IPS-20b (cell line): ENCODE measurements around the gene RARRES2.
"Not testable (repeated sequence)": the region's sequence is repeated elsewhere in the genome, so short reads cannot be mapped to it uniquely, and the experiment has no call there.

Source experiments
- H3K27ac ChIP-seq: one replicate; pipeline ENCODE4 v1.5.1; 2013; ENCODE audit warnings: low read length
- H3K27me3 ChIP-seq: 2 replicates; pipeline ENCODE4 v1.6.1; 2013; ENCODE audit warnings: mild to moderate bottlenecking, low read length, inconsistent platforms; ENCODE audit not compliant: insufficient read depth
- H3K36me3 ChIP-seq: 2 replicates; pipeline ENCODE4 v1.6.1; 2013; ENCODE audit warnings: low read depth, mild to moderate bottlenecking, inconsistent platforms, low read length, moderate library complexity; ENCODE audit not compliant: insufficient read depth
- H3K4me1 ChIP-seq: 2 replicates; pipeline ENCODE4 v1.6.1; 2013; ENCODE audit warnings: mild to moderate bottlenecking, control low read depth, inconsistent platforms, low read length, moderate library complexity; ENCODE audit not compliant: insufficient read depth
- H3K4me3 ChIP-seq: 2 replicates; pipeline ENCODE4 v1.5.1; 2013; ENCODE audit warnings: mild to moderate bottlenecking, low read length, inconsistent platforms
- H3K9ac ChIP-seq: 2 replicates; pipeline ENCODE4 v1.6.1; 2013; ENCODE audit warnings: low read depth, mild to moderate bottlenecking, inconsistent platforms, low read length, moderate library complexity
- H3K9me3 ChIP-seq: 2 replicates; pipeline ENCODE4 v1.6.1; 2013; ENCODE audit warnings: mild to moderate bottlenecking, low read depth, low read length, inconsistent platforms; ENCODE audit not compliant: insufficient read depth

The RARRES2 gene

GRCh38 chr7:150322833-150323681 lies 18.4 kb downstream of the RARRES2 start, which contains the start of the genes ACTR3C and LRRC61:
TSS of gene ACTR3C (minus strand) at chr7:150323545. CDS start at chr7:150295296, 28,249 bp downstream.
TSS of gene LRRC61 (plus strand) at chr7:150323355. CDS start at chr7:150336862, 13,507 bp downstream.
- Histone ChIP-seq H3K9ac (peak within 1 kb of the TSS; percentile 82), H3K9me3 (no peaks in the 10 kb centered on the region), H3K27me3 (no peaks in the 10 kb centered on the region), H3K27ac (peak within 1 kb of the TSS; percentile 79), H3K36me3 (peaks cover 34% of the 10 kb centered on the region), H3K4me3 (peak within 1 kb of the TSS; percentile 83), H3K4me1 (peaks cover 3% of the 10 kb centered on the region; the same call in 1 of the 2 replicates)

GRCh38 chr7:150322114-150322832 lies 19.2 kb downstream of the RARRES2 start:
- Histone ChIP-seq H3K36me3 (peaks cover 26% of the 10 kb centered on the region), H3K4me1 (peaks cover 9% of the 10 kb centered on the region; the same call in 1 of the 2 replicates), H3K27ac (no peak overlapping the region), H3K9me3 (no peaks in the 10 kb centered on the region), H3K27me3 (no peaks in the 10 kb centered on the region), H3K9ac (peak overlapping the region; percentile 82; the same call in 1 of the 2 replicates), H3K4me3 (peak overlapping the region; percentile 83)

DNA sequence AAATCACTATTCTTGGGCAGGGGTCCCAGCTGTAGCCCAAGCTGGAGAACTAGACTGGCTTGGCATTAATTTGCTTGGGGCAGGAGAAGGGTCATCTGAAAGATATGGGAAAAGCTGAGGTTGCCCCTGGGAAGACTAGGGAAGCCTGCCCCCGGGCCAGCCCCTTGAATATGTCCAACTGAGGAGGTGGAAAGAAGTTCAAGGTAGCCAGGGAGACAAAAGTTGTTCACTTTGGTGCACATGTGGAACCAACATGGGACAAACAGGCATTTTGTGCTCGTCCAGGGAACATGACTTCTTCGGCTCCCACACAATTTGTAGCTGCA lies 19.7 kb downstream of the RARRES2 start:
- Histone ChIP-seq H3K9ac (no peak overlapping the region), H3K27me3 (no peaks in the 10 kb centered on the region), H3K9me3 (no peaks in the 10 kb centered on the region), H3K36me3 (peaks cover 21% of the 10 kb centered on the region), H3K4me3 (no peak overlapping the region), H3K27ac (no peak overlapping the region), H3K4me1 (peaks cover 9% of the 10 kb centered on the region; the same call in 1 of the 2 replicates)

DNA sequence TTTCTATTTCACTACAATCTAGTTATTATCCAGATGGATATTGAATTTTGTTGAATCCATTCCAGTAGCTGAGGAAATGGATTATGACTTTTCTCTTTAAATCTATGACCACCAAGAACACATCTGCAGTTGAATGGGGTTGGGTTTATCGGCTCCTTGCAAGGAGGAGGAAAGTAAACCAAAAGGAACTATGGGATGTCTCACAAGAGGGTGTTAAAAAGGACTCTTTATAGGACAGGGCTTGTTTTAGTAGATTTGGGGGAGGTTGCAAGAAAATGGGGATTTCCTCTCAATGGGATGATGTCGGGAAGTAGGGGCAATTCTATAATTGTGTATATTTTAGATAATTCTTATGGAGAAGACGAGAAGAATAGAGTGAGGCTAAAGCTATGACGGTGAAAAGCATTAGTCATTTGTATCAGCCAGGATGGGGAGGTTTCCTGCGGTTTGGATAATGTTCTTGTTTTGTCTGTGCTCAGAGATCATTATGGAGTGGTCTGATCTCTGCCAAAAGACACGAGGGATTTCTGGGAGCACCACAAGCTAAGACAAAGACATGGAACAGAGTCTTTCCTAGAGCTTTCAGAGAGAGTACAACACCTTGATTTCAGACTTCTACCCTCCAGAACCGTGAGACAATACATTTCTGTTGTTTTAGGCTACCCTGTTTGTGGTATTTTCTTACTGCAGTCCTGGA lies 23.5 kb downstream of the RARRES2 start:
- Histone ChIP-seq H3K4me3 (no peak overlapping the region), H3K27ac (peak overlapping the region; percentile 17), H3K27me3 (no peaks in the 10 kb centered on the region), H3K36me3 (no peaks in the 10 kb centered on the region), H3K9ac (peak overlapping the region; percentile 3; the same call in 1 of the 2 replicates), H3K9me3 (no peaks in the 10 kb centered on the region), H3K4me1 (peaks cover 20% of the 10 kb centered on the region)

DNA sequence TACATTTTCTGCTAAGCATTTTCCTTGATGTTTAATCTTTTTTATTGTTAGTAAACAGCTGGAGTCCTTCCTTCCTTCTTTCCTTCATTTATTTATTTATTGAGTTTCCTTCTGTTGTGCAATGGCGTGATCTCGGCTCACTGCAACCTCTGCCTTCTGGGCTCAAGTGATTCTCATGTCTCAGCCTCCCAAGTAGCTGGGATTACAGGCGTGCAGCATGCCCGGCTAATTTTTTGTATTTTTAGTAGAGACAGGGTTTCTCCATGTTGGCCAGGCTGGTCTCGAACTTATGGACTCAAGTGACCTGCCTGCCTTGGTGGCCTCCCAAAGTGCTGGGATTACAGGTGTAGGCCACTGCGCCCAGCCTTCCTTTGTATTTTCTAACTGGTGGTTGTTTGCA lies 24.4 kb downstream of the RARRES2 start:
- not testable (repeated sequence) for H3K36me3 ChIP-seq, H3K27ac ChIP-seq, H3K27me3 ChIP-seq, H3K9ac ChIP-seq, H3K4me3 ChIP-seq, H3K9me3 ChIP-seq
- H3K4me1 ChIP-seq, result peaks cover 26% of the 10 kb centered on the region

- Histone ChIP-seq H3K9ac (no peak overlapping the region), H3K36me3 (no peaks in the 10 kb centered on the region), H3K27ac (no peak overlapping the region), H3K9me3 (no peaks in the 10 kb centered on the region), H3K27me3 (peaks cover 21% of the 10 kb centered on the region), H3K4me1 (peaks cover 30% of the 10 kb centered on the region), H3K4me3 (no peak overlapping the region)
These were observed 26.7 kb downstream of the RARRES2 start for GRCh38 chr7:150314639-150315239.

DNA sequence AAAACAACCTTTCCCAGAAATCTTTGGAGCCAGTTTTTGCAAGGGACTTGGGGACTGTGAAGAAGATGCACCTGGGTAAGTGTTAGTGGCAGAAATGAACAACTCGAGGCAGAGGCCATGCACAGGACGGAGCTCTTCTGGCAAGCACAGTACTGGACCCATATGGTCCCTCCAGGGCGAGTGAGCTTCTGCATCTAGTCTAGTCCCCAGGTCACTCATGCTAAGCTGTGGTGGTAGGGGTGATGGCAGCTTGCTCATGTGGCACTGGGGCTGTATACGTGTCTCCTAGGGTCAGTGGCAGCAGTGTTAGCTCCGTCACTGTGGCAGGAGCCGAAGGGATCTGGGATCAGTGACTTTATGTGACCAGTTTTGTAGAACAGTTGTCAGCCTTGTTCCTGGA lies 27.6 kb downstream of the RARRES2 start:
- H3K4me1 ChIP-seq, result peaks cover 30% of the 10 kb centered on the region
- no peak overlapping the region for H3K27ac ChIP-seq
- peaks cover 30% of the 10 kb centered on the region for H3K27me3 ChIP-seq
- no peaks in the 10 kb centered on the region for H3K36me3 ChIP-seq
- H3K4me3 ChIP-seq, result no peak overlapping the region
- peak overlapping the region; percentile 3; the same call in 1 of the 2 replicates for H3K9ac ChIP-seq
- no peaks in the 10 kb centered on the region for H3K9me3 ChIP-seq

DNA sequence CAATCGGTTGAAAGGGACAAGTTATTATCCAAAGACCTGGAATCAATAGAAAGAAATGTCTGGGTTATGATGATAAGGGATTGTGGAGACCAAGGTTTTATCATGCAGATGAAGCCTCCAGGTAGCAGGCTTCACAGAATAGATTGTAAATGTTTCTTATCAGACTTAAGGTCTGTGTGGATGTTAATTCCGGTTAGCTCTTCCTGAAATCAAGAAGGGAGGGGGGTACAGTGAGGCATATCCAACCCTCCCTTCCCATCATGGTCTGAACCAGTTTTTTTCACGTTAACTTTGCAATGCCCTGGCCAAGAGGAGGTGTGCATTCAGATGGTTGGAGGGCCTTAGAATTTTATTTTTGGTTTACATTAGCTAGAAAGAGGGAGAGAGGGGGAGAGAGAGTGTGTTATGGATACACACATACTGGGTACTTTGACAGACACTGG lies 28.0 kb downstream of the RARRES2 start:
- Histone ChIP-seq H3K4me1 (peaks cover 30% of the 10 kb centered on the region), H3K4me3 (no peak overlapping the region), H3K27ac (no peak overlapping the region), H3K9ac (0 out of 2 replicates have a peak overlapping the region, but pooled peaks have one; percentile 3), H3K9me3 (no peaks in the 10 kb centered on the region), H3K27me3 (peaks cover 35% of the 10 kb centered on the region), H3K36me3 (no peaks in the 10 kb centered on the region)

DNA sequence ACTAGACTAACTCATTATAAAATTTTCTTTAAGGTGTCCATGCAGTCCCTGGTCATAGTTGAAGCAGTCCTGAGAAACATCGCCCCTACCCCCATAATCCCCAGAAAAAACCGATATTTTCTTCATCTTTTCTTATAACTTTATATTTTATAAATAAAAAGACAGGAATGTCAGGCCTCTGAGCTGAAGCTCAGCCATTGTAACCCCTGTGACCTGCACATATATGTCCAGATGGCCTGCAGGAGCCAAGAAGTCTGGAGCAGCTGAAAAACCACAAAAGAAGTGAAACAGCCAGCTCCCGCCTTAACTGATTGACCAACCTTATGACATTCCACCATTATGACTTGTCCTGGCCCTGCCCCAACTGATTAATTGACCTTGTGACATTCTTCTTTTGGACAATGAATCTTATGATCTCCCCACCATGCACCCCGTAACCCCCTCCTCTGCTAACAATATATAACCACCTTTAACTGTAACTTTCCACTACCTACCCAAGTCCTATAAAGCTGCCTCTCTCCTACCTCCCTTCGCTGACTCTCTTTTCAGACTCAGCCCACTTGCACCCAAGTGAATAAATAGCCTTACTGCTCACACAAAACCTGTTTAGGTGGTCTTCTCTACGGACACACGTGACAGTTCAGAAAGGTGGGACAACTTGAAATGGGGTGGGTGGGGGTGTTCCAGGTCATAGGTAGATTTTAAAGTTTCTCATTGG lies 28.6 kb downstream of the RARRES2 start:
- H3K9me3 ChIP-seq, H3K9ac ChIP-seq, H3K36me3 ChIP-seq, H3K27ac ChIP-seq: not testable (repeated sequence)
- 0 out of 2 replicates have a peak overlapping the region, but pooled peaks have one; percentile 6 for H3K4me3 ChIP-seq
- peaks cover 29% of the 10 kb centered on the region for H3K4me1 ChIP-seq
- H3K27me3 ChIP-seq, result peaks cover 41% of the 10 kb centered on the region

GRCh38 chr7:150311711-150312110 lies 29.7 kb downstream of the RARRES2 start:
- Histone ChIP-seq H3K27me3 (peaks cover 52% of the 10 kb centered on the region), H3K9ac (no peak overlapping the region), H3K27ac (no peak overlapping the region), H3K36me3 (no peaks in the 10 kb centered on the region), H3K9me3 (no peaks in the 10 kb centered on the region), H3K4me3 (0 out of 2 replicates have a peak overlapping the region, but pooled peaks have one; percentile 6), H3K4me1 (peaks cover 24% of the 10 kb centered on the region)
